GM23338 (cell line): Measurements from ENCODE around the gene COL6A3. TPM values are rescaled to one million over a fixed set of nuclear protein-coding genes. Genes with fewer than 3 reads are reported as not detected.

Source experiments
- ATAC-seq: fragments of 200-7000 bp; cut with Tn5 transposase; 3 replicates; pipeline ENCODE4 v1.9.1; 2020
- DNase-seq: peaks from one replicate; pipeline ENCODE4 v3.0.0-alpha.2; 2015; ENCODE audit warnings: low spot score
- H2AFZ ChIP-seq: fragments of 200-600 bp; sonication (generic); 2 replicates; pipeline ENCODE4 v1.8.0; 2016; ENCODE audit warnings: antibody characterized with exemption, mild to moderate bottlenecking, moderate library complexity
- H3F3A ChIP-seq: fragments of 200-600 bp; sonication (generic); replicated peaks from 2 replicates; pipeline ENCODE4 v1.8.0; 2017; ENCODE audit warnings: antibody characterized with exemption, mixed run types, low read depth
- H3K27ac ChIP-seq: fragments of 200-600 bp; sonication (generic); 2 replicates; pipeline ENCODE4 v1.6.1; 2016; ENCODE audit warnings: low read depth
- H3K27me3 ChIP-seq: fragments of 200-600 bp; sonication (generic); 2 replicates; pipeline ENCODE4 v1.8.0; 2016; ENCODE audit warnings: mild to moderate bottlenecking, mixed run types, moderate library complexity; ENCODE audit not compliant: insufficient read depth
- H3K36me3 ChIP-seq: fragments of 200-600 bp; sonication (generic); 2 replicates; pipeline ENCODE4 v1.8.0; 2016; ENCODE audit warnings: mild to moderate bottlenecking; ENCODE audit not compliant: insufficient read depth
- H3K4me1 ChIP-seq: fragments of 200-600 bp; sonication (generic); 2 replicates; pipeline ENCODE4 v1.8.0; 2016; ENCODE audit warnings: mild to moderate bottlenecking, moderate library complexity; ENCODE audit not compliant: insufficient read depth
- H3K4me2 ChIP-seq: fragments of 200-600 bp; sonication (generic); 2 replicates; pipeline ENCODE4 v1.7.1; 2017; ENCODE audit warnings: mixed run types
- H3K4me3 ChIP-seq: fragments of 200-600 bp; sonication (generic); 2 replicates; pipeline ENCODE4 v1.6.1; 2016; ENCODE audit warnings: mixed run types
- H3K79me2 ChIP-seq: fragments of 200-600 bp; sonication (generic); replicated peaks from 2 replicates; pipeline ENCODE4 v1.8.0; 2017; ENCODE audit warnings: mild to moderate bottlenecking; ENCODE audit not compliant: insufficient read depth
- H3K9me2 ChIP-seq: fragments of 200-600 bp; sonication (generic); 2 replicates; pipeline ENCODE4 v1.8.0; 2017; ENCODE audit not compliant: insufficient read depth
- H4K20me1 ChIP-seq: fragments of 200-600 bp; sonication (generic); replicated peaks from 2 replicates; pipeline ENCODE4 v1.8.0; 2017; ENCODE audit warnings: mild to moderate bottlenecking; ENCODE audit not compliant: insufficient read depth
- H3K27ac Mint-ChIP-seq: 2 replicates; pipeline ENCODE4 v1.8.0; 2020; ENCODE audit warnings: inconsistent platforms, mild to moderate bottlenecking, moderate library complexity, mixed read lengths
- H3K27me3 Mint-ChIP-seq: 3 replicates; pipeline ENCODE4 v1.8.0; 2022; ENCODE audit warnings: low read depth, mild to moderate bottlenecking, moderate library complexity, mixed read lengths, inconsistent platforms; ENCODE audit not compliant: insufficient read depth, poor library complexity
- H3K36me3 Mint-ChIP-seq: 3 replicates; pipeline ENCODE4 v1.8.0; 2021; ENCODE audit warnings: low read depth, mild to moderate bottlenecking, inconsistent platforms, moderate library complexity, mixed read lengths
- H3K4me1 Mint-ChIP-seq: 3 replicates; pipeline ENCODE4 v1.8.0; 2020; ENCODE audit warnings: mild to moderate bottlenecking, inconsistent platforms, mixed read lengths
- H3K4me3 Mint-ChIP-seq: 3 replicates; pipeline ENCODE4 v1.8.0; 2021; ENCODE audit warnings: moderate library complexity, mild to moderate bottlenecking, inconsistent platforms, mixed read lengths
- H3K9me3 Mint-ChIP-seq: 3 replicates; pipeline ENCODE4 v1.8.0; 2020; ENCODE audit warnings: moderate library complexity, mild to moderate bottlenecking, inconsistent platforms, mixed read lengths
- CREB1 ChIP-seq: fragments of 250-450 bp; sonication (Bioruptor Pico); IDR thresholded peaks from 2 replicates; pipeline ENCODE4 v1.5.0; 2020; ENCODE audit warnings: low read depth, mild to moderate bottlenecking, moderate library complexity
- EZH2 ChIP-seq: fragments of 200-600 bp; sonication (generic); IDR thresholded peaks from one replicate; pipeline ENCODE4 v1.8.0; 2017; ENCODE audit warnings: antibody characterized with exemption, mild to moderate bottlenecking, low read depth; ENCODE audit not compliant: unreplicated experiment
- EZH2phosphoT487 ChIP-seq: fragments of 200-600 bp; sonication (generic); IDR thresholded peaks from one replicate; pipeline ENCODE4 v1.8.1; 2018; ENCODE audit warnings: antibody characterized with exemption; ENCODE audit not compliant: unreplicated experiment
- JUNB ChIP-seq: IDR thresholded peaks from one replicate; pipeline ENCODE4 v1.6.1; 2016; ENCODE audit warnings: antibody characterized with exemption; ENCODE audit not compliant: unreplicated experiment
- NANOG ChIP-seq: IDR thresholded peaks from 2 replicates; pipeline ENCODE4 v1.6.1; 2016; ENCODE audit warnings: antibody characterized with exemption, borderline replicate concordance
- POLR2AphosphoS5 ChIP-seq: IDR thresholded peaks from 2 replicates; pipeline ENCODE4 v1.6.1; 2016; ENCODE audit warnings: antibody characterized with exemption, low read depth
- STAT1 ChIP-seq: IDR thresholded peaks from one replicate; pipeline ENCODE4 v1.6.1; 2016; ENCODE audit warnings: antibody characterized with exemption; ENCODE audit not compliant: unreplicated experiment
- ZNF114 ChIP-seq: fragments of 250-450 bp; sonication (Bioruptor Pico); IDR thresholded peaks from 2 replicates; pipeline ENCODE4 v1.5.0; 2020; ENCODE audit warnings: mild to moderate bottlenecking, moderate library complexity
- ZNF331 ChIP-seq: fragments of 250-450 bp; sonication (Bioruptor Pico); IDR thresholded peaks from 2 replicates; pipeline ENCODE4 v1.5.0; 2020; ENCODE audit warnings: low read depth, mild to moderate bottlenecking, moderate library complexity
- polyA plus RNA-seq: library from polyadenylated mRNA; unstranded; fragments of >200 nt; fragmentation: Nextera tagmentation; extraction: Ambion mirVana; gene quantifications from 2 replicates; pipeline ENCODE4 v1.2.1, GENCODE V29; 2016
- total RNA-seq: library from RNA; depleted of rRNA; stranded (reverse); fragments of >200 nt; shearing (Covaris generic); gene quantifications from 2 replicates; pipeline ENCODE4 v1.2.3, GENCODE V29; 2014
- TF ChIP-seq, protein P1 (sequence below): IDR thresholded peaks from 2 replicates; pipeline ENCODE4 v1.6.1; 2016; ENCODE audit warnings: antibody characterized with exemption
- TF ChIP-seq, protein P2 (sequence below): fragments of 250-450 bp; sonication (Bioruptor Pico); IDR thresholded peaks from 2 replicates; pipeline ENCODE4 v1.5.0; 2020; ENCODE audit warnings: mild to moderate bottlenecking, moderate library complexity
- TF ChIP-seq, protein P3 (sequence below): IDR thresholded peaks from one replicate; pipeline ENCODE4 v1.6.1; 2018; ENCODE audit warnings: antibody characterized with exemption; ENCODE audit not compliant: unreplicated experiment
- TF ChIP-seq, protein P4 (sequence below), 2 experiments: fragments of 200-600 bp in 1 of 2; sonication (generic) in 1 of 2; conservative IDR thresholded peaks; 2 replicates each; pipeline versions ENCODE4 v1.5.1 to v1.6.1; 2016 to 2017; ENCODE audit warnings: antibody characterized with exemption in 2 of 2, low read depth in 2 of 2, mild to moderate bottlenecking in 2 of 2, moderate library complexity in 1 of 2

Gene COL6A3
- total and polyA plus RNA-seq, 2 experiments from 2014 or later, result 1.2 to 7.3 TPM

DNA sequence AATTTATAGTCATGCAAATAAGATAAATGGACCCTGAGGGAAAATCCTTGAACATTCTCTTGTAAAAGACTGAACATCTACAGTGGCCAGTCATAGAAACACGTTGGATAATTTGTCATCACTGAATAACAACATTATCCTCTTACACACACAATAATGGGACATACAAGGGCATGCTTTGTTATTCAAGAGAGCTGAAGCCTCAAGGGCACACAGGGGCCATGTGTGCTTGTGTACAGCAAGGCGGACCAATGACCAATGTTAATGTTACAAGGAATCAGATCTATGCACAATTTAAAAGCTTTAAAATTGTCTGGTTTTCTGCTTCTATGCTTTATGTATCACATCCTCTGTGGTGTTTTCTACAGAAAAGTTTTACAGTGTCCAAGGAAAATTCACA, 23.7 kb downstream of the COL6A3 start (continued):
- TF ChIP-seq, protein P1, sequence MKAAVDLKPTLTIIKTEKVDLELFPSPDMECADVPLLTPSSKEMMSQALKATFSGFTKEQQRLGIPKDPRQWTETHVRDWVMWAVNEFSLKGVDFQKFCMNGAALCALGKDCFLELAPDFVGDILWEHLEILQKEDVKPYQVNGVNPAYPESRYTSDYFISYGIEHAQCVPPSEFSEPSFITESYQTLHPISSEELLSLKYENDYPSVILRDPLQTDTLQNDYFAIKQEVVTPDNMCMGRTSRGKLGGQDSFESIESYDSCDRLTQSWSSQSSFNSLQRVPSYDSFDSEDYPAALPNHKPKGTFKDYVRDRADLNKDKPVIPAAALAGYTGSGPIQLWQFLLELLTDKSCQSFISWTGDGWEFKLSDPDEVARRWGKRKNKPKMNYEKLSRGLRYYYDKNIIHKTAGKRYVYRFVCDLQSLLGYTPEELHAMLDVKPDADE, result no peak

DNA sequence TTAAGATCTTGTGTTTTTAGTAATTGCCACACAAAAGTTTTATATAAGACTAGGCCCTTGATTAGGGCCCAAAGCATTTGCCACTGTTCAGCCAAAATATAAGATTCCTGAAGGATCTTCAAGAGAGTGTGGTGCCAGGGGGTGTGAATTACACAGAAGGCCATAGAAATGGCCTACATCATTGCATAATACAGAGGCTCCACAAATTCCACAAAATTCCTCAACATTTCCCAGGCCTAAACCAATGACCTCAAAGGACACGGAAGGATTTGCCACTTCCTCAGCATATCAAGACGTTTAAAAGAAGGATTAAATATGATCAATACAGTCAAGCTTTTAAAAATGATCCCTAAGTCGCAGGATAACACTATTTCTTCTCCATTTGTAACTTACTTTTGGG, 24.1 kb downstream of the COL6A3 start:
- Mint-ChIP-seq H3K36me3 (no peaks in the 10 kb centered on the region; the same call in 2 of the 3 replicates), H3K27me3 (peaks cover 9% of the 10 kb centered on the region), H3K27ac (no peak overlapping the region), H3K4me1 (no peaks in the 10 kb centered on the region), H3K4me3 (no peak overlapping the region), H3K9me3 (no peaks in the 10 kb centered on the region)
- Histone ChIP-seq H3F3A (no peaks in the 10 kb centered on the region), H3K9me2 (no peaks in the 10 kb centered on the region; the same call in 1 of the 2 replicates), H3K4me3 (no peak overlapping the region), H3K4me1 (no peaks in the 10 kb centered on the region), H4K20me1 (no peaks in the 10 kb centered on the region), H3K27ac (no peak overlapping the region), H3K36me3 (no peaks in the 10 kb centered on the region), H2AFZ (no peak overlapping the region), H3K79me2 (no peaks in the 10 kb centered on the region), H3K4me2 (no peak overlapping the region), H3K27me3 (no peaks in the 10 kb centered on the region)
- no peak for ATAC-seq
- DNase-seq, result no peak
- TF ChIP-seq, protein P2, sequence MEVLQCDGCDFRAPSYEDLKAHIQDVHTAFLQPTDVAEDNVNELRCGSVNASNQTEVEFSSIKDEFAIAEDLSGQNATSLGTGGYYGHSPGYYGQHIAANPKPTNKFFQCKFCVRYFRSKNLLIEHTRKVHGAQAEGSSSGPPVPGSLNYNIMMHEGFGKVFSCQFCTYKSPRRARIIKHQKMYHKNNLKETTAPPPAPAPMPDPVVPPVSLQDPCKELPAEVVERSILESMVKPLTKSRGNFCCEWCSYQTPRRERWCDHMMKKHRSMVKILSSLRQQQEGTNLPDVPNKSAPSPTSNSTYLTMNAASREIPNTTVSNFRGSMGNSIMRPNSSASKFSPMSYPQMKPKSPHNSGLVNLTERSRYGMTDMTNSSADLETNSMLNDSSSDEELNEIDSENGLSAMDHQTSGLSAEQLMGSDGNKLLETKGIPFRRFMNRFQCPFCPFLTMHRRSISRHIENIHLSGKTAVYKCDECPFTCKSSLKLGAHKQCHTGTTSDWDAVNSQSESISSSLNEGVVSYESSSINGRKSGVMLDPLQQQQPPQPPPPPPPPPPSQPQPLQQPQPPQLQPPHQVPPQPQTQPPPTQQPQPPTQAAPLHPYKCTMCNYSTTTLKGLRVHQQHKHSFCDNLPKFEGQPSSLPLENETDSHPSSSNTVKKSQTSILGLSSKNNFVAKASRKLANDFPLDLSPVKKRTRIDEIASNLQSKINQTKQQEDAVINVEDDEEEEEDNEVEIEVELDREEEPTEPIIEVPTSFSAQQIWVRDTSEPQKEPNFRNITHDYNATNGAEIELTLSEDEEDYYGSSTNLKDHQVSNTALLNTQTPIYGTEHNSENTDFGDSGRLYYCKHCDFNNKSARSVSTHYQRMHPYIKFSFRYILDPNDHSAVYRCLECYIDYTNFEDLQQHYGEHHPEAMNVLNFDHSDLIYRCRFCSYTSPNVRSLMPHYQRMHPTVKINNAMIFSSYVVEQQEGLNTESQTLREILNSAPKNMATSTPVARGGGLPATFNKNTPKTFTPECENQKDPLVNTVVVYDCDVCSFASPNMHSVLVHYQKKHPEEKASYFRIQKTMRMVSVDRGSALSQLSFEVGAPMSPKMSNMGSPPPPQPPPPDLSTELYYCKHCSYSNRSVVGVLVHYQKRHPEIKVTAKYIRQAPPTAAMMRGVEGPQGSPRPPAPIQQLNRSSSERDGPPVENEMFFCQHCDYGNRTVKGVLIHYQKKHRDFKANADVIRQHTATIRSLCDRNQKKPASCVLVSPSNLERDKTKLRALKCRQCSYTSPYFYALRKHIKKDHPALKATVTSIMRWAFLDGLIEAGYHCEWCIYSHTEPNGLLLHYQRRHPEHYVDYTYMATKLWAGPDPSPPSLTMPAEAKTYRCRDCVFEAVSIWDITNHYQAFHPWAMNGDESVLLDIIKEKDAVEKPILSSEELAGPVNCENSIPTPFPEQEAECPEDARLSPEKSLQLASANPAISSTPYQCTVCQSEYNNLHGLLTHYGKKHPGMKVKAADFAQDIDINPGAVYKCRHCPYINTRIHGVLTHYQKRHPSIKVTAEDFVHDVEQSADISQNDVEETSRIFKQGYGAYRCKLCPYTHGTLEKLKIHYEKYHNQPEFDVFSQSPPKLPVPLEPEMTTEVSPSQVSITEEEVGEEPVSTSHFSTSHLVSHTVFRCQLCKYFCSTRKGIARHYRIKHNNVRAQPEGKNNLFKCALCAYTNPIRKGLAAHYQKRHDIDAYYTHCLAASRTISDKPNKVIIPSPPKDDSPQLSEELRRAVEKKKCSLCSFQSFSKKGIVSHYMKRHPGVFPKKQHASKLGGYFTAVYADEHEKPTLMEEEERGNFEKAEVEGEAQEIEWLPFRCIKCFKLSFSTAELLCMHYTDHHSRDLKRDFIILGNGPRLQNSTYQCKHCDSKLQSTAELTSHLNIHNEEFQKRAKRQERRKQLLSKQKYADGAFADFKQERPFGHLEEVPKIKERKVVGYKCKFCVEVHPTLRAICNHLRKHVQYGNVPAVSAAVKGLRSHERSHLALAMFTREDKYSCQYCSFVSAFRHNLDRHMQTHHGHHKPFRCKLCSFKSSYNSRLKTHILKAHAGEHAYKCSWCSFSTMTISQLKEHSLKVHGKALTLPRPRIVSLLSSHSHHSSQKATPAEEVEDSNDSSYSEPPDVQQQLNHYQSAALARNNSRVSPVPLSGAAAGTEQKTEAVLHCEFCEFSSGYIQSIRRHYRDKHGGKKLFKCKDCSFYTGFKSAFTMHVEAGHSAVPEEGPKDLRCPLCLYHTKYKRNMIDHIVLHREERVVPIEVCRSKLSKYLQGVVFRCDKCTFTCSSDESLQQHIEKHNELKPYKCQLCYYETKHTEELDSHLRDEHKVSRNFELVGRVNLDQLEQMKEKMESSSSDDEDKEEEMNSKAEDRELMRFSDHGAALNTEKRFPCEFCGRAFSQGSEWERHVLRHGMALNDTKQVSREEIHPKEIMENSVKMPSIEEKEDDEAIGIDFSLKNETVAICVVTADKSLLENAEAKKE (CRISPR knock-in tag), result no peak
- TF ChIP-seq JUNB (no peak), CREB1 (CRISPR knock-in tag) (no peak), EZH2 (no peak), ZNF114 (no peak), EZH2phosphoT487 (no peak), POLR2AphosphoS5 (no peak), STAT1 (no peak), ZNF331 (CRISPR knock-in tag) (no peak), NANOG (no peak)
- TF ChIP-seq, protein P3, sequence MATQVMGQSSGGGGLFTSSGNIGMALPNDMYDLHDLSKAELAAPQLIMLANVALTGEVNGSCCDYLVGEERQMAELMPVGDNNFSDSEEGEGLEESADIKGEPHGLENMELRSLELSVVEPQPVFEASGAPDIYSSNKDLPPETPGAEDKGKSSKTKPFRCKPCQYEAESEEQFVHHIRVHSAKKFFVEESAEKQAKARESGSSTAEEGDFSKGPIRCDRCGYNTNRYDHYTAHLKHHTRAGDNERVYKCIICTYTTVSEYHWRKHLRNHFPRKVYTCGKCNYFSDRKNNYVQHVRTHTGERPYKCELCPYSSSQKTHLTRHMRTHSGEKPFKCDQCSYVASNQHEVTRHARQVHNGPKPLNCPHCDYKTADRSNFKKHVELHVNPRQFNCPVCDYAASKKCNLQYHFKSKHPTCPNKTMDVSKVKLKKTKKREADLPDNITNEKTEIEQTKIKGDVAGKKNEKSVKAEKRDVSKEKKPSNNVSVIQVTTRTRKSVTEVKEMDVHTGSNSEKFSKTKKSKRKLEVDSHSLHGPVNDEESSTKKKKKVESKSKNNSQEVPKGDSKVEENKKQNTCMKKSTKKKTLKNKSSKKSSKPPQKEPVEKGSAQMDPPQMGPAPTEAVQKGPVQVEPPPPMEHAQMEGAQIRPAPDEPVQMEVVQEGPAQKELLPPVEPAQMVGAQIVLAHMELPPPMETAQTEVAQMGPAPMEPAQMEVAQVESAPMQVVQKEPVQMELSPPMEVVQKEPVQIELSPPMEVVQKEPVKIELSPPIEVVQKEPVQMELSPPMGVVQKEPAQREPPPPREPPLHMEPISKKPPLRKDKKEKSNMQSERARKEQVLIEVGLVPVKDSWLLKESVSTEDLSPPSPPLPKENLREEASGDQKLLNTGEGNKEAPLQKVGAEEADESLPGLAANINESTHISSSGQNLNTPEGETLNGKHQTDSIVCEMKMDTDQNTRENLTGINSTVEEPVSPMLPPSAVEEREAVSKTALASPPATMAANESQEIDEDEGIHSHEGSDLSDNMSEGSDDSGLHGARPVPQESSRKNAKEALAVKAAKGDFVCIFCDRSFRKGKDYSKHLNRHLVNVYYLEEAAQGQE, result no peak
- TF ChIP-seq, protein P4, sequence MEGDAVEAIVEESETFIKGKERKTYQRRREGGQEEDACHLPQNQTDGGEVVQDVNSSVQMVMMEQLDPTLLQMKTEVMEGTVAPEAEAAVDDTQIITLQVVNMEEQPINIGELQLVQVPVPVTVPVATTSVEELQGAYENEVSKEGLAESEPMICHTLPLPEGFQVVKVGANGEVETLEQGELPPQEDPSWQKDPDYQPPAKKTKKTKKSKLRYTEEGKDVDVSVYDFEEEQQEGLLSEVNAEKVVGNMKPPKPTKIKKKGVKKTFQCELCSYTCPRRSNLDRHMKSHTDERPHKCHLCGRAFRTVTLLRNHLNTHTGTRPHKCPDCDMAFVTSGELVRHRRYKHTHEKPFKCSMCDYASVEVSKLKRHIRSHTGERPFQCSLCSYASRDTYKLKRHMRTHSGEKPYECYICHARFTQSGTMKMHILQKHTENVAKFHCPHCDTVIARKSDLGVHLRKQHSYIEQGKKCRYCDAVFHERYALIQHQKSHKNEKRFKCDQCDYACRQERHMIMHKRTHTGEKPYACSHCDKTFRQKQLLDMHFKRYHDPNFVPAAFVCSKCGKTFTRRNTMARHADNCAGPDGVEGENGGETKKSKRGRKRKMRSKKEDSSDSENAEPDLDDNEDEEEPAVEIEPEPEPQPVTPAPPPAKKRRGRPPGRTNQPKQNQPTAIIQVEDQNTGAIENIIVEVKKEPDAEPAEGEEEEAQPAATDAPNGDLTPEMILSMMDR (conservative IDR thresholded peaks at IDR 0.05; ENCODE audit: low read depth in 2 of 2), result no peak
